Measurements from ENCODE around the gene GPRC5B.

GPRC5B gene

DNA sequence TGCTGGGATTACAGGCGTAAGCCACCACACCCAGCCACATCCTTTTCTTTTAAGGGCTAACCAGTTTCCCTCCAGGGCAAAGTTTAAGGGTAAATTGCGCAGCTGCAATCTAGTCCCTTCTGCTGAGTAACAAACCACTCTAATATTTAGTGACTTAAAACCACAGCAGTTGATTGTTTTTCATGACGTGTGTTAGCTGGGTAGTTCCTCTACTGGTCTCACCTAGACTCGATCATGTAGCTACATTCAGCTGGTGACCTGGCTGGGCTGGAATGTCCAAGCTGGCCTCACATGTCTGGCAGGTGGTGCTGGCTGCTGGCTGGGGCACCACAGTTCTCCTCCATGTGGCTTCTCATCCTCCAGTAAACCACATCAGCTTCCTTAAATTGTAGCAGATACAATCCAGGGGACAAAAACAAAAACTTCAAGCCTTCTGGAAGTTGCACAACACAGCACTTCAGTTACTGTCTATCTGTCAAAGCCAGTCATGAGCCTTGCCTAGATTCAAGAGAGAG, 75.5 kb downstream of the GPRC5B start:
- DNase-seq, result no peak

DNA sequence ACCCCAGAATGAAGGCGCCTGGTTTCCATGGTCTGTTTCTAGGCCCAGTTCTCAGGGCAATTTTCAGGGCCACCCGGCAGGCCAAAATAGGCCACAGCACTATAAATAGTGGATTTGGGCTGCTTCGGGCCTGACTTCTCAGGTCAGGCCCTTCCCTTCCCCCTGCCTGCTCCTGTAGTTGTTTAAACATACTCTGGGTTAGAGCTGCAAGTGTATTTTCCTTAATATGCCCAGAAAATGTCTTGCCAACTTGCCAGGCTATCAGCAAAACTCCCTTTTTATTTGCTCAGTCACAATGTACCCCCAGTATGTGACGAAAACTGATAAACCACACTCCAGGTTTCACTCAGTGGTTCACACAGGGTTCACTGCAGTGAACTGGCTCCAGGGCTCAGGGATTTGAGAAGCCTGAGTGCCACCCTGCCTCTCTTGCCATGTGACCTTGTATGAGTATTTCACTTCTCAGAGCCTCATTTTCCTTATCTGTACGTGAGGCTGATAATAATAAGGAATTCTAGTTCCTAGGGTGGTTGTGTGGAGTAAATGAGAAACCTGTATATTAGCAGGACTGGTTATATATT, 76.5 kb downstream of the GPRC5B start:
- no peak for DNase-seq

Measured in T-helper 9 cell (primary cell).